Small intestine (tissue), 7 donors: Measurements from ENCODE around the gene STK24. TPM values are rescaled to one million over a fixed set of nuclear protein-coding genes. Genes with fewer than 3 reads are reported as not detected.

Experiments used
- DNase-seq, 2 donors: peaks; one replicate each; pipeline versions ENCODE4 v3.0.0 to v3.0.0-alpha.2; 2013
- FAIRE-seq: peaks from 2 replicates; lab custom pipeline; 2012; peaks lifted over from hg19 to GRCh38; lab: Jason Lieb, UNC
- H3K27ac ChIP-seq, 3 donors: one replicate each; pipeline ENCODE4 v1.5.1; 2013; ENCODE audit warnings: low read length in 2 of 3, mild to moderate bottlenecking in 2 of 3, control low read depth in 1 of 3, inconsistent platforms in 1 of 3, low read depth in 1 of 3, moderate library complexity in 1 of 3
- H3K27me3 ChIP-seq, 3 donors: one replicate each; pipeline ENCODE4 v1.6.1; 2013; ENCODE audit warnings: low read length in 3 of 3, inconsistent platforms in 1 of 3; ENCODE audit not compliant: control insufficient read depth in 3 of 3, insufficient read depth in 3 of 3
- H3K36me3 ChIP-seq, 3 donors: one replicate each; pipeline ENCODE4 v1.6.1; 2013; ENCODE audit warnings: low read length in 3 of 3, inconsistent platforms in 1 of 3, low read depth in 1 of 3, mild to moderate bottlenecking in 1 of 3, moderate library complexity in 1 of 3; ENCODE audit not compliant: control insufficient read depth in 3 of 3, insufficient read depth in 2 of 3
- H3K4me1 ChIP-seq, 3 donors: one replicate each; pipeline ENCODE4 v1.6.1; 2013; ENCODE audit warnings: low read length in 2 of 3, inconsistent platforms in 1 of 3, low read depth in 1 of 3, mild to moderate bottlenecking in 1 of 3, moderate library complexity in 1 of 3; ENCODE audit not compliant: control insufficient read depth in 3 of 3, insufficient read depth in 2 of 3
- H3K4me3 ChIP-seq, 3 donors: one replicate each; pipeline ENCODE4 v1.5.1; 2013; ENCODE audit warnings: low read length in 3 of 3, control low read depth in 1 of 3, inconsistent platforms in 1 of 3, low read depth in 1 of 3, mild to moderate bottlenecking in 1 of 3, moderate library complexity in 1 of 3
- H3K9me3 ChIP-seq, 2 donors: one replicate each; pipeline ENCODE4 v1.6.1; 2013; ENCODE audit warnings: low read depth in 1 of 2, low read length in 1 of 2; ENCODE audit not compliant: control insufficient read depth in 2 of 2, insufficient read depth in 1 of 2
- WGBS, 3 donors: extraction: QIAGEN DNeasy Blood & Tissue Kit; methylation state at CpG; one replicate each; pipeline ENCODE4 v1.1.7; 2013; 5-methylcytosine and 5-hydroxymethylcytosine counted together
- polyA plus RNA-seq, 4 donors: library from polyadenylated mRNA; stranded (reverse) in 3 of 4; unstranded in 1 of 4; fragments of 200-250 nt in 3 of 4; fragments of 120-200 nt in 1 of 4; gene quantifications; one replicate each; pipeline versions ENCODE4 v1.2.1 to v1.2.3, GENCODE V29; 2013
- donor health status: healthy with polysubstance abuse.
- donor health status: control.
- donor health status: control.
- donor health status: Bipolar disorder and iron deficiency.
- donor health status: healthy.

STK24 gene
- polyA plus RNA-seq, 4 donors = 71.4 to 119 (median 115) TPM

DNA sequence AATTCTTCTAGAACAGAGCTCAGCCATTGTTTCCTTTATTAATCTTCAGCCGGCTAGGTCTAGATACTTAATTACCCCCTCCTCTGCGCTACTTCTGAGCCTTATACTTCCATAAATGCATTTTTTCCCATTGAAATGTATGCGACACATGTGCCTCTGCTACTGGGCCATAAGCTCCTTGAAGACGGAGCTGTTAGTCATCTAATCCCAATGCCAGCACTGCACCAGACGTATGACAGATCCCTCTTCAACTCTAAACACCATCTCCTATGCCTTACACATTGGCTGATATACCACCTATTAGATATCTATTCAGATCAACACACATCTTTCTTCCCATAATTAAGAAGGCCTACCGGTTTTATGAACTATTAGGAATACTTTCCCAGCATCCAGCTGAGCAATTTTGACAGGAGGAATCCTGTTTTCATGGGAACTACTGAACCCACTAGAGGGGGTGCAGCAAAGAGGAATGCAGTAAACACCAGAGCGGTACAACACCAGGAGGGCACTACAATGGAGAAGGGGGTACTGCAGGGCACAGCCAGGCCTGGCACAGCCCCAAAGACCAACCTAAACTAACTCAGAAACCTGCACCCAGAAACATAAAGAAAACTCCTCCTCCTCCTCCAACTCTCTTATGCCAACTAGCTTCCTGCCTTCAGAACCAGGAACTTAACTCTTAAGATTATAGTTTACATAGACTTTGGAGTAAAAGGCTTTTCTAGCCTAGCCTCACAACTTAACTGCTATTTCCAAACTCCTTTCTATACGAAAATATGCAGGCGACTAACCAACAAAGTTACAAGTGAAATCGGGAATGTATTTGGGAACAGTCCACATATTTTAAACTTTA lies 18.7 kb downstream of the STK24 start:
- H3K4me3 ChIP-seq = no peak overlapping the region
- H3K27me3 ChIP-seq = no peaks in the 10 kb centered on the region
- WGBS, 3 donors = 64 to 77% (median 74%) methylated on average over 10 of the region's 10 CpGs
- DNase-seq (no peak), FAIRE-seq (no peak)
- peaks cover 0 to 29% (median 2%) of the 10 kb centered on the region in 3 donors for H3K36me3 ChIP-seq
- no peaks in the 10 kb centered on the region for H3K9me3 ChIP-seq
- H3K4me1 ChIP-seq = peaks cover 7 to 33% (median 23%) of the 10 kb centered on the region in 3 donors
- peak overlapping the region in 2 of 3 donors; percentile 33 to 56 for H3K27ac ChIP-seq

DNA sequence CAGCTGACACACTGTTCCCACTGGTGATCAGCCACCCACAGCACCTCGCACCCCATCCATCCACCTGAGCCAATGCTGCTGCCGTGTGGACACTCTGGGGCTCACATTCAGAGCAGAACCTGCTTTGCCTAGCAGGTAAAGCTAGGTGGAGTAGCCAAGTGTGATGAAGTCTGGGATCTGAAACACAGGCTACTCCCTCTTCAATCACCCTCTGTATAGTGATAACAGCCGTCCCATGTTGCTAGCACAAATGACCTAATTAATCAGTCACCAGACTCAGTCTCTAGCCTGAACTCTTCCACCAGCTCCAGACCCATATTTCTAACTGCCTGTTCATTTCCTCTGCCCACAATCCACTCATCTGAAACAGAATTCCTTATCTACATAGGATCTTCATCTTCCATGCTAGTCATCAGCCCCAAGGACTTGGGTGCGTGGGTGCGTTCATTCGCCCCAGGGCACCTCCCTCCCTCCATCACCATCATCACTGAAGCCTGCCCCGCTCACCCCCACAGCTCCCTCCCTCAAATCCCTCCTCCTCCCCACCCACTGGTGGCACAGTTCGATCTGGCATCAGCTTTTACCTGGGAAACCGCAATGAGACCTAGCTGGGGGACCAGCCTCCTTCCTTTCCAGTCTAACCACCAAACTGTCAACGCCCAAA lies 19.8 kb downstream of the STK24 start:
- no peaks in the 10 kb centered on the region for H3K9me3 ChIP-seq
- DNase-seq (peak; percentile 73 to 90), FAIRE-seq (no peak)
- H3K4me1 ChIP-seq = peaks cover 5 to 24% (median 23%) of the 10 kb centered on the region in 3 donors
- WGBS, 3 donors = 43 to 71% (median 50%) methylated on average over 10 of the region's 10 CpGs
- no peaks in the 10 kb centered on the region for H3K27me3 ChIP-seq
- peaks cover 0 to 31% (median 0%) of the 10 kb centered on the region in 3 donors for H3K36me3 ChIP-seq
- peak overlapping the region in 2 of 3 donors; percentile 9 to 57 for H3K27ac ChIP-seq
- no peak overlapping the region for H3K4me3 ChIP-seq

DNA sequence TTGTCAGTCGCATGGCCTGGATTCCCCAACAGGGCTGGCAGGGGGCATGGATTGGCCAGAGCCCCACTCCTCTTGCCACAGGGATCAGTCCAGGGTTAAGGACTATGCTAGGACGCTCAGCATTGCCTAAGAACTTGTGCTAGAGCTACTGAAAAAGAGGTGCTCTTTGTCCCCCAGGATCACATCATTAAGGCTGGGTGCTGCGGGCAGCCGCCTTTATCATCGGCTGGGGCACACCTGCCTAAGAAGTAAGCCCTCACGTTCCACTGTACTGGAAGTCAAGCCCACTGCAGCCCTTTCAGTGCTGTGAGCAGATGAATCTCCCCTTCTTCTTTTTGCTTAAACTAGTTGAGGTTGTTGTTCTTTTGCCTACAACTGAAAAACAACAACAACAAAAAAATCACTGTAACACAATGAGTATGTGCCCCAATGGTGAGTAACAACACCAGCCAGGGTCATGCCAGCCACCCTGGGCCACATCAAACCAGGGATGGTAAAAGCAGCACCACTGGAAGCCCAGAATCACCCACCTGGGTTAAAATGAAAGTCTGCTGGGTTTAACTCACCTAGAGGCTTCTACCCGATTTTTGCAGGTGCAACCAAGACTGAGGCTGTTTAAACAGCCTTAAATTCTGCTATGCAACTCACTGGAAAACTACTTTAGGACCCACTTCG lies 20.6 kb downstream of the STK24 start:
- Histone ChIP-seq H3K9me3 (no peaks in the 10 kb centered on the region), H3K4me1 (peaks cover 8 to 24% (median 23%) of the 10 kb centered on the region in 3 donors), H3K36me3 (peaks cover 0 to 35% (median 3%) of the 10 kb centered on the region in 3 donors), H3K4me3 (no peak overlapping the region), H3K27ac (peak overlapping the region in 1 of 3 donors; percentile 57), H3K27me3 (no peaks in the 10 kb centered on the region)
- no peak for FAIRE-seq
- 33 to 68% (median 49%) methylated on average over 8 of the region's 8 CpGs for WGBS, 3 donors
- DNase-seq = peak in 1 of 2 donors; percentile 48

DNA sequence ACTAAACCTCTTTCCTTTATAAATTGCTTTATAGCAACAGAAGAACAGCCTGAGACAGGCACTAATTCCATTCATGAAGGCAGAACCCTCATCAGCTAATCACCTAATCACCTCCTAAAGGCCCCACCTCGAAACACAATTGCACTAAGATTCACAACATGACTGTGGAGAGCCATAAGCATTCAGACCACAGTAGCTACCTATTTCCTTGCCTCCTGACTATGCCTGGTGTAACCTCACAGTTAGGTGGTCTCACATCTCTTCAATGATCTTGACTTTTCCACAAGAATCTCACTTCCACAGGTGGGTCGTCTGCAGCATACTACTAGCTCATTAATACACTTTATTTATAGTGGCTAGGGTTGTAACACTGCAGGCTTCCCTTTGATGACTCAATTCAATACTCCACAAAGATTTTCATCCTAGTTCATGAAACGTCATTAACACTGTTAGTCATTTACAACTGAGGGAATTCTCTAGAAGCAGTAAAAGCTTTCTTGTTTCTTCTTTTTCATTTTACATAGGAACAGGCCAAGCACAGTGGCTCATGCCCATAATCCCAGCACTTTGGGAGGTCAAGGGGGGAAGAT lies 27.1 kb downstream of the STK24 start:
- Histone ChIP-seq H3K9me3 (peaks cover 0 to 7% of the 10 kb centered on the region in 2 donors), H3K27me3 (no peaks in the 10 kb centered on the region), H3K4me1 (peaks cover 3 to 10% (median 8%) of the 10 kb centered on the region in 3 donors), H3K36me3 (peaks cover 0 to 36% (median 3%) of the 10 kb centered on the region in 3 donors), H3K4me3 (no peak overlapping the region), H3K27ac (peak overlapping the region; percentile 2 to 50 (median 6))
- 38 to 65% (median 42%) methylated on average over 3 of the region's 3 CpGs for WGBS, 3 donors
- no peak for DNase-seq
- no peak for FAIRE-seq

DNA sequence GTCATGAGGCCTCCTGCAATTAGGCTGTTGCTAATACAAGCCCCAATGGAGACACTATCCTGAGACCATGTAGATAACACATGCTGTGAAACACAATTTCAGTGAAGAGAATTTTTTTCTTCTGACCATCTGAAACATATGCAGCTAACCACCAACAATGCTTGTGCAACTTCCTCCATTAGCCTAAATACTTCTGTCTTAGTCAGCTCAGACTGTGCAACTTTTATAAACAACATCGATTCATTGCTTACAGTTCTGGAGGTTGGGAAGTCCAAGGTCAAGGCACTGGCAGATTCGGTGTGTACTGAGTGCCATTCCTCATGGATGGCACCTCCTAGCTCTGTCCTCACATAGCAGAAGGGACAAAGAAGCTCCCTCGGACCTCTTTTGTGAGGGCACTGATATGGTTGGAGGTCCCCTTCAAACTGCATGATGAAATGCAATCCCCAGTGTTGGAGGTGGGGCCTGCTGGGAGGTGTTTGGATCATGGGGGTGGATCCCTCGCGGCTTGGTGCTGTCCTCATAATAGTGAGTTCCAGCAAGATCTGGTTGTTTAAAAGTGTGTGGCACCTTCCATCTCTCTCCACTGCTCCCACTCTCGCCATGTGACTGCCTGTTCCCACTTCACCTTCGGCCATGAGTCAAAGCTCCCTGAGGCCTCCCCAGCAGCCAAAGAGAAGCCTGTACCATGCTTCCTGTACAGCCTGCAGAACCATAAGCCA lies 27.7 kb downstream of the STK24 start:
- no peak for FAIRE-seq
- WGBS, 3 donors = 82 to 85% (median 84%) methylated on average over 7 of the region's 7 CpGs
- H3K27ac ChIP-seq = peak overlapping the region; percentile 2 to 24 (median 6)

GRCh38 chr13:98548230-98548629 lies 28.7 kb downstream of the STK24 start:
- H3K9me3 ChIP-seq = peaks cover 0 to 7% of the 10 kb centered on the region in 2 donors
- H3K36me3 ChIP-seq = peaks cover 0 to 32% (median 3%) of the 10 kb centered on the region in 3 donors
- DNase-seq (no peak), FAIRE-seq (no peak)
- H3K27ac ChIP-seq = no peak overlapping the region
- 86 to 92% (median 91%) methylated on average over 3 of the region's 3 CpGs for WGBS, 3 donors
- no peak overlapping the region for H3K4me3 ChIP-seq
- no peaks in the 10 kb centered on the region for H3K27me3 ChIP-seq
- peaks cover 10 to 21% (median 18%) of the 10 kb centered on the region in 3 donors for H3K4me1 ChIP-seq

More for the DNA sequence above, 27.7 kb downstream of the STK24 start:
- no peak overlapping the region for H3K4me3 ChIP-seq
- DNase-seq = no peak
- peaks cover 1 to 13% (median 12%) of the 10 kb centered on the region in 3 donors for H3K4me1 ChIP-seq
- peaks cover 0 to 7% of the 10 kb centered on the region in 2 donors for H3K9me3 ChIP-seq
- no peaks in the 10 kb centered on the region for H3K27me3 ChIP-seq
- H3K36me3 ChIP-seq = peaks cover 0 to 36% (median 3%) of the 10 kb centered on the region in 3 donors

- H3K4me3 ChIP-seq = no peak overlapping the region
- peaks cover 0 to 7% of the 10 kb centered on the region in 2 donors for H3K9me3 ChIP-seq
- H3K36me3 ChIP-seq = peaks cover 0 to 27% (median 3%) of the 10 kb centered on the region in 3 donors
- H3K27me3 ChIP-seq = no peaks in the 10 kb centered on the region
- FAIRE-seq (no peak), DNase-seq (no peak)
- H3K4me1 ChIP-seq = peaks cover 17 to 29% (median 24%) of the 10 kb centered on the region in 3 donors
- H3K27ac ChIP-seq = no peak overlapping the region
- WGBS, 3 donors = 94 to 96% (median 95%) methylated on average over 5 of the region's 5 CpGs
These were observed 29.5 kb downstream of the STK24 start for GRCh38 chr13:98547455-98547854.
